GM12878 (cell line): ENCODE measurements around the gene GSE1.

ENCODE experiments used
- CTCF ChIP-seq, 3 experiments: IDR thresholded peaks in 2 of 3; conservative IDR thresholded peaks in 1 of 3; 2 replicates each; pipeline ENCODE4 v1.5.1; 2011; ENCODE audit warnings: low read depth in 3 of 3, low read length in 3 of 3, mild to moderate bottlenecking in 3 of 3, control low read depth in 2 of 3, moderate library complexity in 2 of 3, inconsistent platforms in 1 of 3, mixed read lengths in 1 of 3; ENCODE audit not compliant: control insufficient read depth in 2 of 3, insufficient read depth in 1 of 3; ENCODE audit errors: extremely low read depth in 1 of 3
- SIN3A ChIP-seq: IDR thresholded peaks from 2 replicates; pipeline ENCODE4 v1.6.1; 2012; ENCODE audit warnings: low read depth, low read length, improper control_type of control experiment
- SREBF1 ChIP-seq: IDR thresholded peaks from 2 replicates; pipeline ENCODE4 v1.6.1; 2012; ENCODE audit warnings: mild to moderate bottlenecking, low read length

- TF ChIP-seq SIN3A, result no peak
- TF ChIP-seq CTCF (IDR thresholded peaks at IDR 0.05 in 2 of 3, conservative IDR thresholded peaks at IDR 0.05 in 1 of 3; ENCODE audit: control insufficient read depth in 2 of 3, extremely low read depth in 1 of 3, insufficient read depth in 1 of 3, low read depth in 3 of 3, low read length in 3 of 3), result no peak
- TF ChIP-seq SREBF1, result no peak
Observed at GRCh38 chr16:85598141-85598540, 15.0 kb upstream of the GSE1 start.
